Right lobe of liver (tissue), 6 donors: ENCODE results near the gene OR8G1. TPM values are rescaled to one million over a fixed set of nuclear protein-coding genes. Genes with fewer than 3 reads are reported as not detected.

ENCODE experiments used
- ATAC-seq, 4 donors: fragments of 200-7000 bp; cut with Tn5 transposase; one replicate each; pipeline ENCODE4 v1.9.1; 2020; ENCODE audit warnings: mild to moderate bottlenecking in 4 of 4, moderate library complexity in 4 of 4
- DNase-seq, 3 donors: peaks; one replicate each; pipeline ENCODE4 v3.0.0-alpha.2; 2020
- H3K27ac ChIP-seq, 3 donors: fragments of 200-600 bp; one replicate each; pipeline ENCODE4 v1.8.0; 2022
- H3K27me3 ChIP-seq, 2 donors: fragments of 200-600 bp; one replicate each; pipeline ENCODE4 v1.8.0; 2022
- H3K36me3 ChIP-seq, 4 donors: fragments of 200-600 bp; sonication (generic) in 1 of 4; one replicate each; pipeline versions ENCODE4 v1.5.1 to v1.8.0; 2017 to 2022; ENCODE audit warnings: control low read depth in 1 of 4
- H3K4me1 ChIP-seq, 4 donors: fragments of 200-600 bp; sonication (generic) in 1 of 4; one replicate each; pipeline versions ENCODE4 v1.5.1 to v1.8.0; 2017 to 2022; ENCODE audit warnings: control low read depth in 1 of 4
- H3K4me3 ChIP-seq, 3 donors: fragments of 200-600 bp; one replicate each; pipeline ENCODE4 v1.8.0; 2022
- H3K9me3 ChIP-seq, 4 donors: fragments of 200-600 bp; sonication (generic) in 1 of 4; one replicate each; pipeline versions ENCODE4 v1.5.1 to v1.8.0; 2017 to 2022; ENCODE audit warnings: control low read depth in 1 of 4
- CTCF ChIP-seq, 4 donors: fragments of 200-600 bp in 3 of 4; fragments of 450-650 bp in 1 of 4; IDR thresholded peaks; one replicate each; pipeline versions ENCODE4 v1.5.1 to v1.8.0; 2016 to 2022; ENCODE audit warnings: antibody characterized with exemption in 4 of 4, mild to moderate bottlenecking in 2 of 4
- POLR2A ChIP-seq: fragments of 450-650 bp; IDR thresholded peaks from one replicate; pipeline ENCODE4 v1.6.1; 2017; ENCODE audit warnings: antibody characterized with exemption, mild to moderate bottlenecking
- WGBS: methylation state at CpG from one replicate; pipeline ENCODE4 v1.1.6; 2018; ENCODE audit warnings: low coverage, low lambda C conversion rate; ENCODE audit not compliant: insufficient coverage; ENCODE audit errors: missing lambda C conversion rate; 5-methylcytosine and 5-hydroxymethylcytosine counted together
- intact Hi-C, 2 donors: fragments of 100-400 bp; cut with DNase I; formaldehyde crosslinking; loops; one replicate each; pipeline versions ENCODE4 v1.11.2 to v1.14.1; 2022
- long read RNA-seq: library from polyadenylated mRNA; unstranded; transcript quantifications from one replicate; pipeline ENCODE4 v2.0.0, GENCODE V29; 2019
- total RNA-seq, 6 experiments: library from RNA; depleted of rRNA in 2 of 6; stranded (reverse); fragments of >200 nt in 2 of 6; fragmentation: NEBNext Ultra II Directional in 3 of 6; extraction: Animal tissue kit (Norgen Biotek cat#: 25700) in 3 of 6; gene quantifications; one replicate each; pipeline versions ENCODE4 v1.1.0 to v1.2.4, GENCODE V29; 2016 to 2023
- donor health status: DM: no; HTN: yes; CAD: no.
- donor health status: DM: no; HTN: no; CAD: no.
- donor health status: DM: no; HTN: no; CAD: no.
- donor health status: DM: no; HTN: yes; CAD: no.
- donor health status: DM: no; HTN: yes; CAD: no.

The OR8G1 gene, protein sequence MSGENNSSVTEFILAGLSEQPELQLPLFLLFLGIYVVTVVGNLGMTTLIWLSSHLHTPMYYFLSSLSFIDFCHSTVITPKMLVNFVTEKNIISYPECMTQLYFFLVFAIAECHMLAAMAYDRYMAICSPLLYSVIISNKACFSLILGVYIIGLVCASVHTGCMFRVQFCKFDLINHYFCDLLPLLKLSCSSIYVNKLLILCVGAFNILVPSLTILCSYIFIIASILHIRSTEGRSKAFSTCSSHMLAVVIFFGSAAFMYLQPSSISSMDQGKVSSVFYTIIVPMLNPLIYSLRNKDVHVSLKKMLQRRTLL
- total RNA-seq, result not detected
- long read RNA-seq, result 0 reads

DNA sequence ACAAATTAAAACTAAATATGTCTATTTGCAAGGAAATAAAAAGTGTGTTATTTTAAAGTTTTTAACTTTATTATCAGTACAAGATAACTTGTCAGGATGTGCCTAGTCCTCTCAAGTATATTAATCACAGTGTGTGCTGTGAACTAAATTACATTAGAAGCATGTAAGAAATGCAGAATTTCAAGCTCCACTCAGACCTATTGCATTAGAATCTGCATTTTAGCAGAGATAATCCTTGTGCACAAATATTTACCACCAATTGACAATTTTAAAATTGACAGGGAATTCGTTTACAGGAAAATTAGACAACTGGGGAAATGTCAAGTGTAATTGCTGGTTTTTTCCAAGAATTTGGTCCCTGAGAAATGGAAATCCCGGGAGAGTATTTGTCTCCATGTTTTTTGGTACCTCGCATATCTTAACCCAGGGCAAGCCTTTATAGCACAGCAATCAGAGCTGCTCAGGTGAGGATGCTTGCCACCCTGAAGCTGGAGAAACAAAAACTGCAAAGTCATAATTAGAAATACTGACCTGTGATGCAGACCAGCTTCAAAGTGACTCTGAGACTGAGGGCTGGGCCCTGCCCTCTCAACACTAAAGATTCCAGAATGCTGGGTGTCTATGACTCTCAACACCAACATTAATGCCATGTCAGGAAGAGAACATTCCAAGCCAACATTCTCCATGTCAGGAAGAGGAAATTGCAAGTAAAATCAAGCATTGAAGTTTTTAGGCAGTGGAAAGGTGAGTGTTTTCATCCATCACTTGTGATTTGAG is at the start of gene OR8G1:
OR8G1 (plus strand) TSS at position 475 of the 777 bp plus-strand sequence. CDS start 8,581 bp downstream, outside the sequence.
- no peaks in the 10 kb centered on the region for H3K9me3 ChIP-seq
- no peak for DNase-seq
- WGBS, result 40% methylated on average over 3 of the region's 3 CpGs
- no peaks in the 10 kb centered on the region for H3K27me3 ChIP-seq
- no peaks in the 10 kb centered on the region for H3K4me1 ChIP-seq
- H3K36me3 ChIP-seq, result no peaks in the 10 kb centered on the region
- H3K4me3 ChIP-seq, result no peak within 1 kb of the TSS
- intact Hi-C loops, result no loop called here
- TF ChIP-seq POLR2A (no peak), CTCF (IDR thresholded peaks at IDR 0.05) (no peak)
- ATAC-seq, result no peak
- no peak within 1 kb of the TSS for H3K27ac ChIP-seq

DNA sequence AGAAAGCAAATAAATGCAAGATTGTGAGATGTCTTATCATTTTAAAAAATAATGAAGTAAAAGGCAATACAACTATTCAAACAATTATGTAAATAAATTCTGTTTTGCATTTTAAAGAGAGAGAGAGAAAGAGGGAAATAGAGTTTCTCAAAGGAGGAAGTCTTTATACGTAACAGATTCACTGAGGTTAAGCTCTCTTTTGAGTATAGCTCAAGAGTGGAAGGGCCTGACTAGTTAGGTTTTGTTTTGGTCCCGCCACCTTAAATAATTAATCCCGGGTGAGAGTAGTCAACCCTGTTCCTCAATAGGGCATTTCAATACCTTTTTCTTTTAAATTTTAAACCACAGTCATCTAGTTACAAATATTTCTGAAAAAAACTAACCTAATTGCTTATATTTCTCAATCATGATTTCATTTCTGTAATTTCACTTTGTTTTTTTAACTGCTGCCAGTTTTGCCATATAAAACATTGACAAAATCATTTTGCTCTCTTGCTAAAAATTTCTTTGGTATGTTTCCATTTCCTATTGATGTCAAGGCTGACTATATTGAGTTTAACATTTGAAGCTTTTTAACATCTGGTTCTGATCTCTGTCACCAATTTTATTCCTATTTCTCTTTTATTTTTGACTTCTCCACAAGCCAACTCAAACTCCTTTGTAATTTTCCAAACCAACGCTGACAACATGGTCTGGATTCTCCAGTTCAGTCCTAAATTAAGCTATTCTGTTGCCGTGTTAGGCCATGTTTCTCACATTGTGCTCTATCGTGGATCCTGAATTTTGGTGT is 47.5 kb upstream of the OR8G1 start:
- ATAC-seq (no peak), DNase-seq (no peak)
- 41% methylated on average over 6 of the region's 6 CpGs for WGBS
- H3K9me3 ChIP-seq, result no peaks in the 10 kb centered on the region
- H3K27ac ChIP-seq, result no peak overlapping the region
- no peak overlapping the region for H3K4me3 ChIP-seq
- no peaks in the 10 kb centered on the region for H3K36me3 ChIP-seq
- TF ChIP-seq CTCF (IDR thresholded peaks at IDR 0.05) (no peak), POLR2A (no peak)
- no peaks in the 10 kb centered on the region for H3K4me1 ChIP-seq
- no peaks in the 10 kb centered on the region for H3K27me3 ChIP-seq
- intact Hi-C loops, result no loop called here

DNA sequence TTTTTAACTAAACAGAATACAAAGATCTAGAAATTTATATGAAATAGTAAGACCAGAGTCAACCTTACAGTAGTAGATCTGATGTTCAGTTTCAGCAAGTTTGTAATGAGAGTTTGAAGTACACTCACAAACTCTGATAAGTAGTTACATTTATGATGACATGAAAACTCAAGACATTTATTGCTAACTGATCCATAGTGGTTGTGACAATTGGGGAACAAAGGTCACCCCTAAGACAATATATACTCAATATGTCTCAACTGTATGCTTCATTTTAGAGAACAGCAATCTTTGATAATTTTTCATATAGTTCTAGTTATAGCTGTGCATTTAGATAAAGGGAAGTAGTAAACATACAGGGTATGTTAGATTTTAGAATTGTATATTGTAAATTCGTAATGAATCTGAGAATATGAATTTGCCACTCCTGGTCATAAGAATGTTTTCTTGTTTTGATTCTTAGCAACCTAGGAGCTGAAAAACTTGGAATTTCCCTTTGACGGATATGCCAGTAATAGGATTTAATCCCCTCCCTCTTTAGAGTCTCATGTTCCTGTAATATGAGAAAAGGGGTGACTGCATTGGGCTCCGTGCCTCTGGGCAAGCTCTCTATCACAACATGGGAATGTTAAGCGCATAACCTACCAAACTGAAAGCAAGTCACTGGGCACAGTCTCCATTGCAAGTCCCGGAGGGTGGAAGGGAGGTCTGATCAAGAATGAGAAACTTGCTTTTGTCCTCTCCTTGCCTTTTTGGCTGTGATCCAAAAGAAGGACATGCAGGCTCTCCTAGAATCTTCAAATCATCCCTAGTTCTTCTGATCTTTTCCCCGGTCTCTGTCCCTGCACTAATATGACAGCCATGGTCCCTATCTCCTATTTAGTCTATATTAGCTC is 46.4 kb upstream of the OR8G1 start:
- Histone ChIP-seq H3K9me3 (no peaks in the 10 kb centered on the region), H3K27ac (no peak overlapping the region), H3K27me3 (no peaks in the 10 kb centered on the region), H3K4me1 (no peaks in the 10 kb centered on the region), H3K36me3 (no peaks in the 10 kb centered on the region), H3K4me3 (no peak overlapping the region)
- 62% methylated on average over 5 of the region's 6 CpGs for WGBS
- TF ChIP-seq POLR2A (no peak), CTCF (IDR thresholded peaks at IDR 0.05) (no peak)
- DNase-seq (no peak), ATAC-seq (no peak)
- intact Hi-C loops, result no loop called here

- DNase-seq, result no peak
- 15% methylated on average over 4 of the region's 4 CpGs for WGBS
- no peaks in the 10 kb centered on the region for H3K36me3 ChIP-seq
- TF ChIP-seq CTCF (IDR thresholded peaks at IDR 0.05) (peak; percentile 54 to 68 (median 58)), POLR2A (no peak)
- ATAC-seq, result peak; percentile 83 to 88 (median 86)
- no peaks in the 10 kb centered on the region for H3K9me3 ChIP-seq
- no peak overlapping the region for H3K4me3 ChIP-seq
- intact Hi-C loops, result no loop called here
- H3K27me3 ChIP-seq, result no peaks in the 10 kb centered on the region
- no peaks in the 10 kb centered on the region for H3K4me1 ChIP-seq
- no peak overlapping the region for H3K27ac ChIP-seq
Measured at GRCh38 chr11:124195189-124195734, 45.6 kb upstream of the OR8G1 start.
